Mesenteric fat pad (tissue), 1 donor: ENCODE results near the gene RNF220. TPM values are rescaled to one million over a fixed set of nuclear protein-coding genes. Genes with fewer than 3 reads are reported as not detected.
A peak's percentile ranks its signal among the peaks of the same experiment; 100 is the strongest.

Experiments
- DNase-seq: peaks from one replicate; pipeline ENCODE4 v3.0.0-alpha.2; 2020; ENCODE audit warnings: low spot score
- total RNA-seq: library from RNA; stranded (reverse); fragmentation: NEBNext Ultra II Directional; extraction: Animal tissue kit (Norgen Biotek cat#: 25700); gene quantifications from one replicate; pipeline ENCODE4 v1.2.1, GENCODE V29; 2021
- donor health status: DM: yes; HTN: yes; CAD: no.

RNF220 gene
- total RNA-seq, 1 donor from 2014 or later = 60.1 TPM

- peak; percentile 96 for DNase-seq
These were observed 226.8 kb downstream of the RNF220 start for GRCh38 chr1:44631647-44632539.

GRCh38 chr1:44632598-44632997 is 227.5 kb downstream of the RNF220 start:
- DNase-seq = no peak

GRCh38 chr1:44634606-44635189 is 229.6 kb downstream of the RNF220 start:
- DNase-seq = no peak

GRCh38 chr1:44635439-44635838 is 230.4 kb downstream of the RNF220 start:
- DNase-seq = no peak

GRCh38 chr1:44636083-44636687 is 231.1 kb downstream of the RNF220 start:
- DNase-seq = no peak

GRCh38 chr1:44636688-44637598 is 231.9 kb downstream of the RNF220 start:
- DNase-seq = no peak

- no peak for DNase-seq
These were observed 232.8 kb downstream of the RNF220 start for GRCh38 chr1:44637702-44638411.

GRCh38 chr1:44640200-44640853 is 235.3 kb downstream of the RNF220 start:
- no peak for DNase-seq

GRCh38 chr1:44641126-44642102 is 236.4 kb downstream of the RNF220 start:
- no peak for DNase-seq

GRCh38 chr1:44642255-44642654 is 237.2 kb downstream of the RNF220 start:
- no peak for DNase-seq

- no peak for DNase-seq
These were observed 237.9 kb downstream of the RNF220 start for GRCh38 chr1:44642925-44643324.

GRCh38 chr1:44643721-44644334 is 238.8 kb downstream of the RNF220 start:
- no peak for DNase-seq

- no peak for DNase-seq
These were observed 239.8 kb downstream of the RNF220 start for GRCh38 chr1:44644806-44645205.

- DNase-seq = no peak
These were observed 240.6 kb downstream of the RNF220 start for GRCh38 chr1:44645476-44646244.

GRCh38 chr1:44646261-44647110 is 241.4 kb downstream of the RNF220 start:
- no peak for DNase-seq

GRCh38 chr1:44647896-44648295 is 242.8 kb downstream of the RNF220 start:
- DNase-seq = no peak
